Measurements from ENCODE around the gene GPBAR1.

- no peak for TF ChIP-seq CTCF (IDR thresholded peaks at IDR 0.05)
- TF ChIP-seq POLR2A (IDR thresholded peaks at IDR 0.05) = no peak
These were observed 33.1 kb downstream of the GPBAR1 start for GRCh38 chr2:218293715-218294429.

All from thyroid gland (tissue), 4 donors.